ENCODE data around the gene JADE1. TPM values are rescaled to one million over a fixed set of nuclear protein-coding genes. Genes with fewer than 3 reads are reported as not detected.

Gene JADE1
- total and polyA plus RNA-seq, 9 of the 15 experiments (the other 6 are each of a cell fraction or from before 2014, with no cell fraction given) = 8.3 to 37.9 (median 24.4) TPM

DNA sequence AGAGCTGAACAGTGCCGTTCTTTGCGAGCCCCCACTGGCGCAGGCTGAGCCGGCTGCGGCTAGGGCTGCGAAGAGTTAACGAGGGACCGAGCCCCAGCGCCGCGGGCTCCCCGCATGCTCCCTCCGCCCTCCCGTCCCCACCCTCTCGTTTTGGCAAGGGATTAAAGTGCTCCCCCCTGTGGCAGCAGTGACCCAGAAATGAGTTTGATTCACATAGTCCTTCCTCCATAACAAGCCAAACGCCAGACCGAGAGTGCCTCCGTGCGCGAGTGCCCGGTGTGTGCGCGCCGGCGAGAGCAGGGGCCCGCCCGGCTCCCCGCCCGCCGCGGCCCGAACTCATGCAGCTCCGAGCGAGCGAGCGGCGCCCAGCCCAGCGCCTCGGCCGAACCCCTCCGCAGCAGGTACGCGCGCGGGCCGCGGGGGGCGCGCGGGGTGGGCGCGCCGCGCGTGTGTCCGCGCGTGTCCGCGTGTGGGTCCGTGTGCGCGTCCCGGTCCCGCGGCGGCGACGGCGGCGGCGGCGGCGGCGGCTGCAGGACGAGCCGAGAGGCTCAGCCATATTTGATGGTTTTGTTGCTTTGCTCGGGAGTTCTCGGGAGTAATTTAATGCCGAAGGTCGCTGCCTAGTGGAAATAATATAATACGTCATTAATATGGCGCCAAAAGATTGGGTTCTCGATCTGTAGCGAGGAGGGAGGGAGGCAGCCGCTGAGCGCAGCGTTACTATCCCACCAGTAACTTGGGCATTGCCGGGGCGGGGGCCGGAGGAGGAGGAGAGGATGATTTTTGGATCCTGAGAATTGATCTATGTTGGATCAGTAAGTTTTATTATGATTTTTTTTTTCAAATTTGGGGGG is at the start of gene JADE1 (continued):
- TF ChIP-seq BRCA1 (IDR thresholded peaks at IDR 0.05) = no peak
- TF ChIP-seq BRCA1 (CRISPR knock-in tag; IDR thresholded peaks at IDR 0.05) = no peak
- TF ChIP-seq NCOA2 (IDR thresholded peaks at IDR 0.05; ENCODE audit: partially characterized antibody in 2 of 2) = no peak
- TF ChIP-seq, protein P1, sequence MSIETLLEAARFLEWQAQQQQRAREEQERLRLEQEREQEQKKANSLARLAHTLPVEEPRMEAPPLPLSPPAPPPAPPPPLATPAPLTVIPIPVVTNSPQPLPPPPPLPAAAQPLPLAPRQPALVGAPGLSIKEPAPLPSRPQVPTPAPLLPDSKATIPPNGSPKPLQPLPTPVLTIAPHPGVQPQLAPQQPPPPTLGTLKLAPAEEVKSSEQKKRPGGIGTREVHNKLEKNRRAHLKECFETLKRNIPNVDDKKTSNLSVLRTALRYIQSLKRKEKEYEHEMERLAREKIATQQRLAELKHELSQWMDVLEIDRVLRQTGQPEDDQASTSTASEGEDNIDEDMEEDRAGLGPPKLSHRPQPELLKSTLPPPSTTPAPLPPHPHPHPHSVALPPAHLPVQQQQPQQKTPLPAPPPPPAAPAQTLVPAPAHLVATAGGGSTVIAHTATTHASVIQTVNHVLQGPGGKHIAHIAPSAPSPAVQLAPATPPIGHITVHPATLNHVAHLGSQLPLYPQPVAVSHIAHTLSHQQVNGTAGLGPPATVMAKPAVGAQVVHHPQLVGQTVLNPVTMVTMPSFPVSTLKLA (conservative IDR thresholded peaks at IDR 0.05) = peak; percentile 51 to 52
- peak; percentile 19; the same call in 1 of the 2 replicates for TF ChIP-seq LEF1 (IDR thresholded peaks at IDR 0.05)
- TF ChIP-seq, protein P2, sequence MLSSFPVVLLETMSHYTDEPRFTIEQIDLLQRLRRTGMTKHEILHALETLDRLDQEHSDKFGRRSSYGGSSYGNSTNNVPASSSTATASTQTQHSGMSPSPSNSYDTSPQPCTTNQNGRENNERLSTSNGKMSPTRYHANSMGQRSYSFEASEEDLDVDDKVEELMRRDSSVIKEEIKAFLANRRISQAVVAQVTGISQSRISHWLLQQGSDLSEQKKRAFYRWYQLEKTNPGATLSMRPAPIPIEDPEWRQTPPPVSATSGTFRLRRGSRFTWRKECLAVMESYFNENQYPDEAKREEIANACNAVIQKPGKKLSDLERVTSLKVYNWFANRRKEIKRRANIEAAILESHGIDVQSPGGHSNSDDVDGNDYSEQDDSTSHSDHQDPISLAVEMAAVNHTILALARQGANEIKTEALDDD (IDR thresholded peaks at IDR 0.05) = 0 out of 2 replicates have a peak, but pooled peaks have one; percentile 52
- peak; percentile 86; the same call in 1 of the 2 replicates for TF ChIP-seq ILF3 (IDR thresholded peaks at IDR 0.05; ENCODE audit: borderline replicate concordance)
- TF ChIP-seq, protein P3, sequence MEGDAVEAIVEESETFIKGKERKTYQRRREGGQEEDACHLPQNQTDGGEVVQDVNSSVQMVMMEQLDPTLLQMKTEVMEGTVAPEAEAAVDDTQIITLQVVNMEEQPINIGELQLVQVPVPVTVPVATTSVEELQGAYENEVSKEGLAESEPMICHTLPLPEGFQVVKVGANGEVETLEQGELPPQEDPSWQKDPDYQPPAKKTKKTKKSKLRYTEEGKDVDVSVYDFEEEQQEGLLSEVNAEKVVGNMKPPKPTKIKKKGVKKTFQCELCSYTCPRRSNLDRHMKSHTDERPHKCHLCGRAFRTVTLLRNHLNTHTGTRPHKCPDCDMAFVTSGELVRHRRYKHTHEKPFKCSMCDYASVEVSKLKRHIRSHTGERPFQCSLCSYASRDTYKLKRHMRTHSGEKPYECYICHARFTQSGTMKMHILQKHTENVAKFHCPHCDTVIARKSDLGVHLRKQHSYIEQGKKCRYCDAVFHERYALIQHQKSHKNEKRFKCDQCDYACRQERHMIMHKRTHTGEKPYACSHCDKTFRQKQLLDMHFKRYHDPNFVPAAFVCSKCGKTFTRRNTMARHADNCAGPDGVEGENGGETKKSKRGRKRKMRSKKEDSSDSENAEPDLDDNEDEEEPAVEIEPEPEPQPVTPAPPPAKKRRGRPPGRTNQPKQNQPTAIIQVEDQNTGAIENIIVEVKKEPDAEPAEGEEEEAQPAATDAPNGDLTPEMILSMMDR (IDR thresholded peaks at IDR 0.05 in 2 of 3, conservative IDR thresholded peaks at IDR 0.05 in 1 of 3; ENCODE audit: insufficient read depth in 2 of 3, low read depth in 1 of 3, low read length in 3 of 3) = peak; percentile 75 to 97 (median 97)
- no peak for TF ChIP-seq ARHGAP35 (IDR thresholded peaks at IDR 0.05; ENCODE audit: partially characterized antibody)
- no peak for TF ChIP-seq KHSRP (IDR thresholded peaks at IDR 0.05)
- TF ChIP-seq, protein P4, sequence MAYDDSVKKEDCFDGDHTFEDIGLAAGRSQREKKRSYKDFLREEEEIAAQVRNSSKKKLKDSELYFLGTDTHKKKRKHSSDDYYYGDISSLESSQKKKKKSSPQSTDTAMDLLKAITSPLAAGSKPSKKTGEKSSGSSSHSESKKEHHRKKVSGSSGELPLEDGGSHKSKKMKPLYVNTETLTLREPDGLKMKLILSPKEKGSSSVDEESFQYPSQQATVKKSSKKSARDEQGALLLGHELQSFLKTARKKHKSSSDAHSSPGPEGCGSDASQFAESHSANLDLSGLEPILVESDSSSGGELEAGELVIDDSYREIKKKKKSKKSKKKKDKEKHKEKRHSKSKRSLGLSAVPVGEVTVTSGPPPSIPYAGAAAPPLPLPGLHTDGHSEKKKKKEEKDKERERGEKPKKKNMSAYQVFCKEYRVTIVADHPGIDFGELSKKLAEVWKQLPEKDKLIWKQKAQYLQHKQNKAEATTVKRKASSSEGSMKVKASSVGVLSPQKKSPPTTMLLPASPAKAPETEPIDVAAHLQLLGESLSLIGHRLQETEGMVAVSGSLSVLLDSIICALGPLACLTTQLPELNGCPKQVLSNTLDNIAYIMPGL (CRISPR knock-in tag; IDR thresholded peaks at IDR 0.05) = peak; percentile 70; the same call in 1 of the 2 replicates
- TF ChIP-seq, protein P5, sequence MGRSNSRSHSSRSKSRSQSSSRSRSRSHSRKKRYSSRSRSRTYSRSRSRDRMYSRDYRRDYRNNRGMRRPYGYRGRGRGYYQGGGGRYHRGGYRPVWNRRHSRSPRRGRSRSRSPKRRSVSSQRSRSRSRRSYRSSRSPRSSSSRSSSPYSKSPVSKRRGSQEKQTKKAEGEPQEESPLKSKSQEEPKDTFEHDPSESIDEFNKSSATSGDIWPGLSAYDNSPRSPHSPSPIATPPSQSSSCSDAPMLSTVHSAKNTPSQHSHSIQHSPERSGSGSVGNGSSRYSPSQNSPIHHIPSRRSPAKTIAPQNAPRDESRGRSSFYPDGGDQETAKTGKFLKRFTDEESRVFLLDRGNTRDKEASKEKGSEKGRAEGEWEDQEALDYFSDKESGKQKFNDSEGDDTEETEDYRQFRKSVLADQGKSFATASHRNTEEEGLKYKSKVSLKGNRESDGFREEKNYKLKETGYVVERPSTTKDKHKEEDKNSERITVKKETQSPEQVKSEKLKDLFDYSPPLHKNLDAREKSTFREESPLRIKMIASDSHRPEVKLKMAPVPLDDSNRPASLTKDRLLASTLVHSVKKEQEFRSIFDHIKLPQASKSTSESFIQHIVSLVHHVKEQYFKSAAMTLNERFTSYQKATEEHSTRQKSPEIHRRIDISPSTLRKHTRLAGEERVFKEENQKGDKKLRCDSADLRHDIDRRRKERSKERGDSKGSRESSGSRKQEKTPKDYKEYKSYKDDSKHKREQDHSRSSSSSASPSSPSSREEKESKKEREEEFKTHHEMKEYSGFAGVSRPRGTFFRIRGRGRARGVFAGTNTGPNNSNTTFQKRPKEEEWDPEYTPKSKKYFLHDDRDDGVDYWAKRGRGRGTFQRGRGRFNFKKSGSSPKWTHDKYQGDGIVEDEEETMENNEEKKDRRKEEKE (IDR thresholded peaks at IDR 0.05; ENCODE audit: borderline replicate concordance in 1 of 2, control insufficient read depth in 1 of 2, low read depth in 2 of 2, low read length in 1 of 2) = 0 out of 4 replicates have a peak, but pooled peaks of 1 of the 2 experiments have one; percentile 69

All from K562 (cell line).